Midbrain (tissue), 1 donor: ENCODE measurements around the gene PDZRN3.

ENCODE experiments used
- DNase-seq: peaks from one replicate; lab custom pipeline; 2025; lab: John Stamatoyannopoulos, UW

PDZRN3 gene

GRCh38 chr3:73624821-73625665 lies at the start of gene PDZRN3:
Gene PDZRN3, minus strand, starts transcription at chr3:73624941.
- peak; percentile 59 for DNase-seq

- DNase-seq = no peak
Measured at GRCh38 chr3:73674280-73674679, 49.5 kb upstream of the PDZRN3 start.

GRCh38 chr3:73669260-73669659 lies 44.5 kb upstream of the PDZRN3 start:
- DNase-seq = no peak

GRCh38 chr3:73668391-73668790 lies 43.6 kb upstream of the PDZRN3 start:
- no peak for DNase-seq

GRCh38 chr3:73667889-73668288 lies 43.1 kb upstream of the PDZRN3 start:
- DNase-seq = no peak

GRCh38 chr3:73665286-73665685 lies 40.5 kb upstream of the PDZRN3 start:
- no peak for DNase-seq

- no peak for DNase-seq
Measured at GRCh38 chr3:73664389-73664788, 39.6 kb upstream of the PDZRN3 start.

GRCh38 chr3:73663495-73663894 lies 38.8 kb upstream of the PDZRN3 start:
- no peak for DNase-seq

GRCh38 chr3:73661265-73661664 lies 36.5 kb upstream of the PDZRN3 start:
- no peak for DNase-seq

GRCh38 chr3:73658227-73658626 lies 33.5 kb upstream of the PDZRN3 start:
- no peak for DNase-seq

GRCh38 chr3:73657186-73657585 lies 32.4 kb upstream of the PDZRN3 start:
- no peak for DNase-seq

GRCh38 chr3:73656241-73656890 lies 31.6 kb upstream of the PDZRN3 start:
- no peak for DNase-seq

- DNase-seq = no peak
Measured at GRCh38 chr3:73655197-73655596, 30.5 kb upstream of the PDZRN3 start.

GRCh38 chr3:73653877-73654276 lies 29.1 kb upstream of the PDZRN3 start:
- no peak for DNase-seq

GRCh38 chr3:73653351-73653750 lies 28.6 kb upstream of the PDZRN3 start:
- DNase-seq = no peak

GRCh38 chr3:73652896-73653295 lies 28.2 kb upstream of the PDZRN3 start:
- no peak for DNase-seq

GRCh38 chr3:73637042-73637441 lies 12.3 kb upstream of the PDZRN3 start:
- no peak for DNase-seq

GRCh38 chr3:73635254-73635653 lies 10.5 kb upstream of the PDZRN3 start:
- no peak for DNase-seq

GRCh38 chr3:73633916-73634344 lies 9.2 kb upstream of the PDZRN3 start:
- no peak for DNase-seq

- no peak for DNase-seq
Measured at GRCh38 chr3:73633453-73633852, 8.7 kb upstream of the PDZRN3 start.

- DNase-seq = no peak
Measured at GRCh38 chr3:73626106-73626505, 1.4 kb upstream of the PDZRN3 start.

GRCh38 chr3:73624017-73624820 lies 522 bp downstream of the PDZRN3 start:
- DNase-seq = peak; percentile 44

- DNase-seq = no peak
Measured at GRCh38 chr3:73623346-73623745, 1.4 kb downstream of the PDZRN3 start.
